HG03521 (cell line): ENCODE results near the gene ENPEP.

Experiments used
- ATAC-seq: cut with Tn5 transposase; IDR thresholded peaks from one replicate; pipeline ENCODE4 v1.9.1; 2021; ENCODE audit warnings: mild to moderate bottlenecking, moderate library complexity; ENCODE audit not compliant: unreplicated experiment

Gene ENPEP

GRCh38 chr4:110596431-110596830 is 120.5 kb downstream of the ENPEP start:
- no peak for ATAC-seq

GRCh38 chr4:110597582-110597981 is 121.6 kb downstream of the ENPEP start:
- no peak for ATAC-seq

GRCh38 chr4:110602061-110602460 is 126.1 kb downstream of the ENPEP start:
- ATAC-seq: no peak

- ATAC-seq: no peak
These were observed 129.1 kb downstream of the ENPEP start for GRCh38 chr4:110605077-110605476.

- ATAC-seq: no peak
These were observed 133.2 kb downstream of the ENPEP start for GRCh38 chr4:110609044-110609750.

GRCh38 chr4:110610620-110610939 is 134.6 kb downstream of the ENPEP start:
- no peak for ATAC-seq

GRCh38 chr4:110610940-110611831 is 135.2 kb downstream of the ENPEP start:
- peak; percentile 66 for ATAC-seq

GRCh38 chr4:110611968-110612447 is 136.1 kb downstream of the ENPEP start:
- ATAC-seq: no peak

GRCh38 chr4:110612631-110613269 is 136.8 kb downstream of the ENPEP start:
- ATAC-seq: no peak

- ATAC-seq: no peak
These were observed 137.8 kb downstream of the ENPEP start for GRCh38 chr4:110613745-110614144.

GRCh38 chr4:110614173-110614963 is 138.4 kb downstream of the ENPEP start:
- no peak for ATAC-seq
